ENCODE results near the gene ZNRF2.
A peak's percentile ranks its signal among the peaks of the same experiment; 100 is the strongest.

ZNRF2 gene

GRCh38 chr7:30284298-30285066 is at the start of gene ZNRF2:
TSS of gene ZNRF2 (plus strand) at chr7:30284597. CDS start at chr7:30285358, 761 bp downstream.
- ATAC-seq (peak; percentile 92), DNase-seq (ENCODE audit: low spot score in 2 of 2) (peak; percentile 89 to 99)
- no peaks in the 10 kb centered on the region for H3K9me3 Mint-ChIP-seq
- H3K36me3 Mint-ChIP-seq: peaks cover 17% of the 10 kb centered on the region
- H3K4me3 Mint-ChIP-seq: peak within 1 kb of the TSS; percentile 94
- peaks cover 51% of the 10 kb centered on the region for H3K4me1 Mint-ChIP-seq
- H3K27ac Mint-ChIP-seq: peak within 1 kb of the TSS; percentile 98

GRCh38 chr7:30237271-30237695 is 47.1 kb upstream of the ZNRF2 start:
- no peak overlapping the region for H3K4me3 Mint-ChIP-seq
- ATAC-seq (peak; percentile 42), DNase-seq (ENCODE audit: low spot score in 2 of 2) (no peak)
- peaks cover 22% of the 10 kb centered on the region for H3K4me1 Mint-ChIP-seq
- H3K27ac Mint-ChIP-seq: no peak overlapping the region
- H3K9me3 Mint-ChIP-seq: no peaks in the 10 kb centered on the region
- H3K36me3 Mint-ChIP-seq: no peaks in the 10 kb centered on the region

GRCh38 chr7:30238721-30239441 is 45.5 kb upstream of the ZNRF2 start:
- H3K9me3 Mint-ChIP-seq: no peaks in the 10 kb centered on the region
- peak in 1 of 2 donors; percentile 55 for DNase-seq (ENCODE audit: low spot score in 2 of 2)
- no peak overlapping the region for H3K4me3 Mint-ChIP-seq
- H3K36me3 Mint-ChIP-seq: no peaks in the 10 kb centered on the region
- peaks cover 22% of the 10 kb centered on the region for H3K4me1 Mint-ChIP-seq
- no peak overlapping the region for H3K27ac Mint-ChIP-seq
- peak; percentile 98 for ATAC-seq

- no peak overlapping the region for H3K27ac Mint-ChIP-seq
- DNase-seq (ENCODE audit: low spot score in 2 of 2): no peak
- peaks cover 22% of the 10 kb centered on the region for H3K4me1 Mint-ChIP-seq
- no peak overlapping the region for H3K4me3 Mint-ChIP-seq
- no peaks in the 10 kb centered on the region for H3K9me3 Mint-ChIP-seq
- no peak for ATAC-seq
- H3K36me3 Mint-ChIP-seq: no peaks in the 10 kb centered on the region
These were observed 44.1 kb upstream of the ZNRF2 start for GRCh38 chr7:30240106-30240800.

DNA sequence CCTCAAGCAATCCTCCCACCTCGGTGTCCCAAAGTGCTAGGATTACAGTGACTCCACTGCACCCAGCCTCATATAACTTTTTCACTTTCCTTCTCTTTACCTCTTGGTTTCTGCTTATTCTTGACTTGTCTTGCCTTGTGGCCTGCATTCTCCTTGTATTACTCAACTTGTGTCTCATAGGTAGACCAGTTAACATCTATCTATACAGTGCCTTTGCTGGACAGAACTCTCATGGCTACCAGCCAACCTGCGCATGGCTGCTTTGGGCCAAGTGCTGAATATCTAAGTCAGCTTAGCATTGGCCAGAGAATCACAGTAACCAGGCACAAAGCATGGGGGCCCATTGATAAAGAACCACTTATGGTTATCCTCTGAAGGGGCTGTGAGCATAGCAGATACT is 42.6 kb upstream of the ZNRF2 start:
- DNase-seq (ENCODE audit: low spot score in 2 of 2): no peak
- Mint-ChIP-seq H3K27ac (no peak overlapping the region), H3K4me1 (peaks cover 22% of the 10 kb centered on the region), H3K9me3 (no peaks in the 10 kb centered on the region), H3K4me3 (no peak overlapping the region), H3K36me3 (no peaks in the 10 kb centered on the region)
- ATAC-seq: no peak

GRCh38 chr7:30244340-30244739 is 40.1 kb upstream of the ZNRF2 start:
- peaks cover 18% of the 10 kb centered on the region for H3K4me1 Mint-ChIP-seq

DNA sequence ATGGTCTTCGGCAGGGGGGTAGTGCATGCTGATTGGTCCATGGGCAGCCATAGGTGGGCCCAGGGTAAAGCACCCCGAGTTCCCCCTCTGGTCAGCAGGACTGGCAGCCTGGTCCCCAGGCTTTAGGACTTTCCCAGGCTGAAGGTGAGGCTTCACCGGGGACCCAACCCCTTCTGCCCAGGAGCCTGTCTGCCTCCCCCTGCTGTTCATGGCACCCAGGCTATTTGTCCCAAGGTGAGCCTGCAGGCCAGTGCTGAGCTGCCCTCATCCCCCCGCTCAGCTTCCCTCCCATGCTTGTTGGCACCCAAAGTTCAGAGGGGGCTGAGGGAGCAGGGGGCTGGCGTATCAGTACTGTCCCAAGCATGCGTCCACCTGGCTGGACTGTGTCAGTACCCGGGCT is 38.5 kb upstream of the ZNRF2 start:
- no peak overlapping the region for H3K27ac Mint-ChIP-seq

More at GRCh38 chr7:30244340-30244739, 40.1 kb upstream of the ZNRF2 start:
- Mint-ChIP-seq H3K27ac (no peak overlapping the region), H3K36me3 (no peaks in the 10 kb centered on the region), H3K9me3 (no peaks in the 10 kb centered on the region), H3K4me3 (no peak overlapping the region)
- no peak for ATAC-seq
- no peak for DNase-seq (ENCODE audit: low spot score in 2 of 2)

DNA sequence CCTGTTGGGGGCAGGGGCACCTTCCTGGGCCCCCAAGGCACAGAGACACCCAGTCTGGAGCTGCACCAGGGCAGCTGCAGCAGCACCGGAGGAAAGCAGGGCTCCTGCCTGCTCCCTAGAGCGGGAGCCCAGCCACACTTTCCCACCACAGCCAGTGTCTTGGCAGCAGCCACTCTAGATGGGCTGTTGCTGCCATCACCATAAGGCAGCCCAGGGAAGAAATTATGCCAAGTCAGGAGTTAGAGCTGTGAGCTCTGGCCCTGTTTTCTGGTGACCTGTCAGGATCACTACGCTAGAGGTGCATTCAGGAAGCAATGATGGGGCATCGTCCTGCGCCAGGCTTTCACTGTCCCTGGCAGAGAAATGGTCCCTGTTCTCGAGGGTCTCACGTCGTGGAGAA is 38.0 kb upstream of the ZNRF2 start:
- no peak for DNase-seq (ENCODE audit: low spot score in 2 of 2)
- Mint-ChIP-seq H3K36me3 (no peaks in the 10 kb centered on the region), H3K4me3 (no peak overlapping the region), H3K27ac (no peak overlapping the region), H3K4me1 (peaks cover 12% of the 10 kb centered on the region), H3K9me3 (no peaks in the 10 kb centered on the region)
- no peak for ATAC-seq

More for the DNA sequence above, 38.5 kb upstream of the ZNRF2 start:
- Mint-ChIP-seq H3K4me1 (peaks cover 12% of the 10 kb centered on the region), H3K9me3 (no peaks in the 10 kb centered on the region), H3K36me3 (no peaks in the 10 kb centered on the region), H3K4me3 (no peak overlapping the region)
- DNase-seq (ENCODE audit: low spot score in 2 of 2) (no peak), ATAC-seq (no peak)

GRCh38 chr7:30247541-30248401 is 36.6 kb upstream of the ZNRF2 start:
- DNase-seq (ENCODE audit: low spot score in 2 of 2): no peak
- Mint-ChIP-seq H3K27ac (no peak overlapping the region), H3K36me3 (no peaks in the 10 kb centered on the region), H3K4me1 (peaks cover 19% of the 10 kb centered on the region), H3K9me3 (no peaks in the 10 kb centered on the region), H3K4me3 (no peak overlapping the region)
- ATAC-seq: no peak

- DNase-seq (ENCODE audit: low spot score in 2 of 2): no peak
- Mint-ChIP-seq H3K4me3 (no peak overlapping the region), H3K36me3 (no peaks in the 10 kb centered on the region), H3K9me3 (no peaks in the 10 kb centered on the region), H3K27ac (no peak overlapping the region), H3K4me1 (peaks cover 28% of the 10 kb centered on the region)
- ATAC-seq: no peak
These were observed 35.1 kb upstream of the ZNRF2 start for GRCh38 chr7:30249316-30249715.

- ATAC-seq: no peak
- H3K4me3 Mint-ChIP-seq: no peak overlapping the region
These were observed 34.2 kb upstream of the ZNRF2 start for GRCh38 chr7:30249986-30250774.

DNA sequence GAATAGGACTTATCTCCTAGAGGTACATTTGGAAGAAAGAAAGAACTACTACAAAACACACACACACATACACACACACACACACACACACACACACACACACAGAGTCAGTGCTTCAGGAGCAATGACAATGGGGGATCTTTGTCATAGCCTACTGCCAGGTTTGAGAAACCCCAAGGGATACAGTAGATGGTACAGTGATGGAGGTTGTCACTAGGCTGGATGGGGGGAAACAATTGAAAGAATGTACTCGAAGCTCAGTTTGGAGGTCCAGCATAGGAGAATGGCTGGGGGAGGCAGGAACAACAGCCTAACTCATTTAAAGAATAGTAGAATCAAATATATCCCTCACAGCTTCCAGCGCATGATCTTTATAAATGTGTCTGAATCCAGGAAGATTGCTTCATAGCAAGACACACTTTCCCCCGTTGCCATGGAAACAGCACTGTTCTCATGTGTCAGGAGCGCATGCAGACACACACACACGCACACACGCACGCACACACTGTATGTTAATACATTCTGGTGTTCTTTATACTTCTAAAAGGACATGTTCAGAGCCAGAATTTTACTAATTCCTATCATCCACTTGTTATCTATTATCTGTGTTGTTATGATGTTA is 32.6 kb upstream of the ZNRF2 start:
- Mint-ChIP-seq H3K4me1 (peaks cover 28% of the 10 kb centered on the region), H3K9me3 (no peaks in the 10 kb centered on the region), H3K36me3 (no peaks in the 10 kb centered on the region), H3K4me3 (no peak overlapping the region), H3K27ac (peak overlapping the region; percentile 3)
- ATAC-seq (no peak), DNase-seq (ENCODE audit: low spot score in 2 of 2) (no peak)

More at GRCh38 chr7:30249986-30250774, 34.2 kb upstream of the ZNRF2 start:
- no peak for DNase-seq (ENCODE audit: low spot score in 2 of 2)
- peak overlapping the region; percentile 10 for H3K27ac Mint-ChIP-seq
- H3K9me3 Mint-ChIP-seq: no peaks in the 10 kb centered on the region
- peaks cover 28% of the 10 kb centered on the region for H3K4me1 Mint-ChIP-seq
- H3K36me3 Mint-ChIP-seq: no peaks in the 10 kb centered on the region

GRCh38 chr7:30252885-30253795 is 31.3 kb upstream of the ZNRF2 start:
- H3K27ac Mint-ChIP-seq: peak overlapping the region; percentile 3
- no peaks in the 10 kb centered on the region for H3K36me3 Mint-ChIP-seq
- H3K4me1 Mint-ChIP-seq: peaks cover 28% of the 10 kb centered on the region
- no peaks in the 10 kb centered on the region for H3K9me3 Mint-ChIP-seq
- ATAC-seq: peak; percentile 99
- DNase-seq (ENCODE audit: low spot score in 2 of 2): no peak
- peak overlapping the region; percentile 2 for H3K4me3 Mint-ChIP-seq

Measured in stimulated activated effector memory CD8-positive, alpha-beta T cell treated with anti-CD3 and anti-CD28 coated beads, Interleukin-12 subunit alpha, Interleukin-12 subunit beta, amount 100 ng/mL, for 72 hours (primary cell).